GM21447 (cell line): Measurements from ENCODE around the gene TEAD4.

Experiments used
- ATAC-seq: cut with Tn5 transposase; IDR thresholded peaks from one replicate; pipeline ENCODE4 v1.9.1; 2021; ENCODE audit not compliant: unreplicated experiment

Gene TEAD4

DNA sequence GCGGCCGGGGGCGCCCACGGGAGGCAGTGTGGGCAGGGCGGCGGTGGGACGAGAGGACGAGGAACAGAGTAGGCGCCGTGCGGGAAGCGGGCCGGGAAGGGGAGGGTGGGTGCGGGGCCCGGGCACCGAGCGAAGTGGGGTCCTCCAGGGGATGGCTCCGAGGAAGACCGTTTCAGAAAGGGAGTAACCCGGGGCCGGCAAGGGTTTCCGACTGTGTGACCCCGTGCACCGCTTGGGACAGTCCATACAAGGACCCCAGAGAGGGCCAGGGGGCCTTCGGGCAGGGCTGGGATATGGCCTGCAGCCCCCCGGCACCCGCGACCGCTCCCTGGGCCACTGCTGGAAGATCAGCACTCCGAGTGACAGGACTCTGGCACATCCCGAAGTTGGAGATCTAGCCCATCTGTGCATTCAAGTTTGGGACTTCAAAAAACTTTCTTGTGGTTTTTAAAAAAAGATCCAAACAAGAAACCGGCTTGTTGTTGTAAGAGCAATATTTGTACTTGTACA is 118.4 kb downstream of the TEAD4 start:
- no peak for ATAC-seq

DNA sequence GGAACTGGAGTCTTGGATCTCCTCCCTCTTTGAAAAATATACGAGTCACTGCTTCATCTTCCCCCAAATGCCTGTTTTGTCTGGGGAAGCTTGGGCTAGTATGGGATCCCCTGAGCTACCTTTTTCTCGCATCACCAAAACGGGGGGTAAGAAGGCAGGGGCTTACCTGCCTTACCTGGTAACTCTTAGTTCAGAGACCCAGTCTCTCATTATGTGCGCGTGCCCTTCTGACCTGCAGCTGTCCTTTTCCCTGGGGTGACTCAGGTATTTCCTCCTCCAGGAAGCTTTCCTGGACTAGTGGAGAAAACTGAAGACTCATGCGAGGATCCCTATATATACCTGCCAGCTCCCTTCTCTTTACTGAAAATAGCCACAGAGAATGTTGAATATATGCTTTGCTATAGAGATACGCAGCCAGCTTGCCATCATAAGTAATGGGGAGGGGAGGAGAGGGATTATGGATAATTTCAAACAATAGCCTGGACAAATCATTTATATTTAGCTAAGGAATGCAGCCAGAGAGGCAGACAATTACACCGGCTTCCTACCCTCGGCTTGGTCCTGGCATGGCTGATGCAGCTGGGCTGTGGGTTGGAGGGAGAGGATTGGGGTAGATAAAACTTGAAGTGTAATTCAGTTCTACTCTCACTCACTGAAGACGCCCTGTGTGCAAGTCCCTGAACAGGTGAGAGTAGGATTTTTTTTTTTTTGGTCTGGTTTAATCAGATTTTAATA is 119.1 kb downstream of the TEAD4 start:
- no peak for ATAC-seq

DNA sequence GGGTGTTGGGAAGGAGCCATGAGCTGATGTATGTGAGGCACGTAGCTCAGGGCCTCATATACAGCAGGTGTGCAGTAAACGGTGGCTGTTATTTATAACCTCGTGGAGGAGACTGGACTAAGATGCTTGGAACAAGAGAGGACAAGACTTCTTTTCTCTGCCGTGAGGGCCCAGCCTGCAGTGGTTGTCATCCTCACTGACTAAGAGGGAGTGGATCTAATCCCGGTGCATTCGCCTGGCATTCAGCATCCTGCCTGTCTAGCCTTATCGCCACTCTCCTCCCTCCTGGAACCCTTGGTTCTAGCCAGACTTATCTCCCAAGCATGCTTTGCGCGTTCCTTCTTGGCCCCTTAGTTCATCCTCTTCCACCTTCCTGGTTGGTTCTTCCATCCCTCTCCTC is 121.9 kb downstream of the TEAD4 start:
- ATAC-seq: no peak

DNA sequence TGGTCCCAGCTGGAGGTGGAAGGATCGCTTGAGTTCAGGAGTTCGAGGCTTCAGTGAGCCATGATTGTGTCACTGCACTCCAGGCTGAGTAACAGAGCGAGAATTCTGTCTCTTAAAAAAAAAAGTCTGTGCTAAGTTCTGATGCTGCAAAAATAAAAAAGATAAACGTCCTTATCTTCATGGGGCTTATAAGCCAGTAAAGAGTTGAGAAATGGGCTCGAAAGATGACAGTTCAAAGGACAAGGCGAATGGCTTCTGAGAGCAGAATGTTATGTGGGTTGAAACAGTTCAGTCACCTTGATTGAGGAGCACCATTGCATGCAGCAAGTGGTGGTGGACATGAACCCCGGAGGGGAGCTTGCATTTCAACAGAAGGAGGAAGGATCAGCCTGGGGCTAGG is 122.7 kb downstream of the TEAD4 start:
- no peak for ATAC-seq

DNA sequence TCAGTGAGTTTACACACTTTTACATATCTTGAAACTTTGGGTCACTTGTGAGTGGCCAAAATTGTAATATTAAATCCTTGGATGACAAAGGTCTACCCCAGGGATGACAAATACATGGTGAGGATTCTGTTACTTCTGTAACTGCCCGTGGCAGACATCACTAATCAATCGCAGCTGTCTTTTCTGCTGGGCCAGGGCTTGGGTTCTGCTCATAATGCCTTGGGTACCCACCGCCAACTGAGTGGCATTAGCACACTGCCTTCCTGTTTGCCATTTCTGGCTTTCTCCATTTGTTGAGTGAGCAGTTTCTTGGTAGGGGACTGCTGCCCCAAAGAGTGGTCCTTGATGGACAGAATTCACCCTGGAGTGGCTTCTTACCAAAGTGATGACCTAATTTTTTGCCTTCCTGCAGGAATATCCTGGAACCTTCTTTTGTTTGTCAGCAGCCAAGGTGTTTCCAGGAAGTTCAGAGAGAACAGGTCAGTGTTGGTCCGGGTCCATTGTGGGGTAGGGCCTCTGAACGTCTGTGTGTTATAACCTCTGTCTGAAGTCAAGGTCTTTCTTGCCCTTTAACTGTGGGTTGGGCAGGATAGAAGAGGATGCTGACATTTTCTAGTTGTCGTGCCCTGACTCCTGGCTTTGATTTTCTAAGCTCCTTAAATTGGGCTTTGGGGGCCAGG is 124.2 kb downstream of the TEAD4 start:
- no peak for ATAC-seq

DNA sequence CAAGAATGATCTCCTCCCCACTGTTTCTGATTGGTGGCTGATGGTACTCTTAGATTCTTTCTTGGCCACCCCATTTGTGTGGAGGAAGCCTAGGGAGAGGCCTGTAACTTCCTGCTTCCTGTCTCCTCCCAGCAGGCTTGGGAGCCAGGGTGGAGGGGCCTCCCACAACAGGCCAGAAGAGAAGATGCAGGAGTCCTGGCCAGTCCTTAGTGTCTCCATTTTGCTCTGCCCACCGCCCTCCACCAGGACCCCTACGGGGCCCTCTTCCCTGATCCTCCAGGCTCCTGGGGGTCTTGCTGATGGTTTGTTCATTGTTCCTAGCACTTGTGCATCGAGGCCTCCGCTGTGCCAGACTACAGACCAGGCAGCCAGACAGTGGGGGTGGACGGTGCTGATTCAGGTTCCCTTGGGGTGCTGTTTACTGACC is 124.7 kb downstream of the TEAD4 start:
- no peak for ATAC-seq

DNA sequence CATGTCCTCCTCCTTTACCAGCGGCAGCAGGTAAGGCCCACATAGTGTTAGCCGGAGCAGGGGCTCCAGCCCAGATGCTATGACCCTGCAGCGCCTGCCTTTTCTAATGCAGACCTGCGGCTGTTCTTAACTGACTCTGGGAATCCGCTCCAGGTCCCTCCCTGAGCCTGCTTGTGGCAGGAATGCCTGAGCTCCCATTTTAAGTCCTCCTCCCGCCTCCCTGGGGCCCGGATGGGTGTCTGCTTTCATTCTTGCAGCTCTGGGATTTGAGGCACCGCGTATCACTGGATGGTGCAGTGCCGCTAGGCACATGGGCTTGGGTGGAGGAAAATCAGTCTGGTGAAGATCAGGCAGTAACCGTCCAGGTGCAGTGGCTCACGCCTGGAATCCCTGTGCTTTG is 125.5 kb downstream of the TEAD4 start:
- ATAC-seq: no peak

DNA sequence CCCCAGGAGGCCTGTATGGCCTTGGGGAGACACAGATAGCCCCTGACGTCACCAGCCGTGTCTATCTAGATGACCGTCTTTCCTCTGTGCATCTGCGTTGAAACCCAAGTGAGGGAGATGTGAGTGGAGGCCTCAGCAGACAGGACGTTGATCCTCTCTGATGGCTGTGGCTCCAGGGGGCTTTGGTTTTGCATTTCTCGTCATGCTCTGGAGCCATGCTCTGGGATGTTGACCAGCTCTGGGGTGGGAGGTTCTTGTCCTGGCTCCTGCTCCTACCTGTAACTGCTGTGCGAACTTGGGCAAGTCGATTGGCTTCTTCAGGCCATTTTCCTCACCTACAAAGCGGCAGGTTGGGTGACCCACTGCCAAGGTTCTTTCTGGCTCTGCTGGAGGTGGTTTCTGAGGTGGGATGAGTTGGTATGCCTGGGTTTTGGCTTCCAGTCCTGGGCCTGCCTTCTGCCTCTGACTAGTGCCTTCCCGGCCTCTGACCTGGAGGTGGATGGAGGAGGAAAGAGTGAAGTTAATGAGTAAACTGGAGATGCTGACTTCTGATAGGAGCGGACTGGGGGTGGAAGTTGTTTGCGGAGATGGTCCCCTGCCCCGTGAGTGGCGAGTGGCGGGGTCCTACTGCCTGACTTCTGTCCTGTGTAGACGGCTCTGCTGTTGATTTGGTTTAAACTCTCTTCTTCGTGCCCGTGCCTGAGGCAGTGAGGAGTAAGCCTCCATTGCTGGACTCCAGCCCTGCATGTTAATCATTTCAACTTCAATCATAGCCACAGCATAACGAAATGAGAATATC is 126.3 kb downstream of the TEAD4 start:
- no peak for ATAC-seq

DNA sequence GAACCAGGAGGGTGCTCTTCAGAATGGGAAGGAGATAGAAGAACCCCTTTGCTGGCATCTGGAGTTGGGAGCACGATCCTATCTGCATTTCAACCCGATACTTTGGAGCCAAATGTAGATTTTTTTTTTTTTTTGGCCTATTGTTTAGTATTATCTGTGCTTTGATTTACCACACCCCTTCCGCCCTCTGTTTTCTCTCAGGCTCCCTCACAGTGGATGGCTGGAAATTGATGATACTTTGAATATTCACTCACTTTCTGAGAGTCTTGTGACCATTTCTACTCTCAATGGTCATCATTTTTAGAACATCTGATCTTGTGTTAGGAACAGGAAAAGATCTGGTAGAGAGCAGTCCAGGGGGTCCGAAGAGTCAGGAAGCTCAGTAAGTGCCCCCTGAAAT is 127.0 kb downstream of the TEAD4 start:
- no peak for ATAC-seq

DNA sequence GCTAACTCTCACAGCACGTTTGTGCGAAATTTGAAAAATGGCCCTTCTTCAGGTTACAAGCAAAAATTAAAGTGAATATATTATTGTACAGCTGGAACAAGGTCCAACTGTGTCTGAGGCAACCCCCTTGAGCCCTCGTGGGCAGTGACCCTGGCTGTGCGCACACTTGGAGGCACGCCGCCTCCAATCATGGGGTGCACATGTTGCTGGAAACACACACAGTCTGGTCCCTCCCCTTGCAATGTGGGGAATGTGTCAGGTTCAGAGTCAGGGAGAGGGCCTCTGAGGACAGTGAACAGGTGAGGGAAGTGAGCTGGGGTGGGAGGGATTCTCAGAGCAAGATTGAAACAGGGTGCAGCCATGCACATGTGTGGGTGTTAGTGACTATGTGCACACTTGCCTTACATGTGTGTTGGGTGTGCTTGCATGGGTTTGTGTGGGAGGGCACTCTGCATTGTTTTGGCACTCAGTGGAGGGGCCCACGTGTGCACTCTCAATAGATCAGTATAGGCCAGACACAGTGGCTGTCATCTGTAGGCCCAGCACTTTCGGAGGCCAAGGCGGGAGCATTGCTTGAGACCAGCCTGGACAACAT is 127.6 kb downstream of the TEAD4 start:
- no peak for ATAC-seq

DNA sequence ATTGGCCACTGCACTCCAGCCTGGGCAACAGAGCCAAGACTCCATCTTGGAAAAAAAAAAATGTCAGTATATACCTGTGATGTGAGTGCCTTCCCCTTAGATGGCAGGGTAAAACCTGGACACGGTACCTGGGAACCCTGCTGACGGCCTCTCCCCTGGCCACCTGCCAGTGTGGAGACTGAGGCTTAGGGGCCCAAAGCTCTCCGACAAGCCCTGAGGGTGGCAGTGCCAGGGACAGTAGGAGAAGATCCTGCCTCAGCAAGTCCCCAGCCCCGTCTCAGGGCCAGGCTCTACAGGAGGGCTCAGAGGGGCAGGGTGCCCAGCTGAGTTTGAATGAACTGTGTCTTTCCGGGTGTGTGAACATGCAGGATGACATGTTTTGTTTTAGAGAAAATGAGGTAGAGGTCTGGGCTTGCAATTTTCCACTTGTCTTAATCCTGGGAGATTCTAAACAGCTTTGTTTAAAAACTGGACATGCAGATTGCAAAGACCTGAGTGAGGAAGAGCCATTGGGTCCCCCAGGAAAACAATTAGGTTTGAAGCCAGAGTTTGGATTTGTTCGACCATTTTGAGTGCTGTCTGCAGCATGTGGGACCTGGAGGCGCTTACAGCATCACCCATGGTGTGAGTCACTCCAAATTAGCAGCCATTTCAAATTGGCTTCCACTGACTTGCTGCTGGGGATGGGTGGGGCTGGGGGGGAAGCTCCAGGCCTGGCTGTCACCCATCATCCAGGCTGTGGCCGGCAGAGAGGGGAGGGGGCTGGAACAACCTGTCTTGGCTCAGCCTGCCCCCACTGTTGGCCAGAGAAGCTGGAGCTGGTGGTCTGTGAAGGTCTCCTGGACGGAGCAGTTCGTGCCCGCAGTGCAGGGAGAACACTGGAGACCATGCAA is 128.8 kb downstream of the TEAD4 start:
- no peak for ATAC-seq

DNA sequence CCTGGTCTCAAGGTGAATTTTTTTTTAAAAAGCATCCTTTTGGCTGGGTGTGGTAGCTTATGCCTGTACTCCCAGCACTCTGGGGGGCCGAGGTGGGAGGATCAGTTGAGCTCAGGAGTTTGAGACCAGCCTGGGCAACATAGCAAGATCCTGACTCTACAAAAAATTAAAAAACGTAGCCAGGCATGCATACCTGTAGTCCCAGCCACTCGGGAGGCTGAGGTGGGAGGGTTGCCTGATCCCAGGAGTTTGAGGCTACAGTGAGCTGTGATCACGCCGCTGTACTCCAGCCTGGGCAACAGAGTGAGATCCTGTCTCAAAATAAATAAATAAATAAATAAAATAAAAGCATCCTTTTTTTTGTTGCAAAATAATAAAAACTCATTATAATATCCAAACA is 130.4 kb downstream of the TEAD4 start:
- no peak for ATAC-seq
